ENCODE data around the gene TBC1D1. TPM values are rescaled to one million over a fixed set of nuclear protein-coding genes. Genes with fewer than 3 reads are reported as not detected.

TBC1D1 gene
- total RNA-seq, 1 experiment from 2014 or later: 89.0 TPM

GRCh38 chr4:37924946-37925345 lies 34.1 kb downstream of the TBC1D1 start:
- no peak overlapping the region for H3K4me3 ChIP-seq (ENCODE audit: low read length)
- ChIA-PET POLR2A (ENCODE audit: unreplicated experiment) (no interaction called here), CTCF (no interaction called here)
- H3K9ac ChIP-seq (ENCODE audit: low read length): no peak overlapping the region
- H3K27ac ChIP-seq (ENCODE audit: low read length): no peak overlapping the region
- no peak overlapping the region for H3K4me2 ChIP-seq (ENCODE audit: low read length)
- no TSS peak for BruUV-seq (replicated peaks)
- no peaks in the 10 kb centered on the region for H3K9me2 ChIP-seq (replicated peaks; ENCODE audit: low read length)
- no peaks in the 10 kb centered on the region for H3F3A ChIP-seq (ENCODE audit: low read length, unreplicated experiment)
- no peaks in the 10 kb centered on the region for H4K20me1 ChIP-seq (ENCODE audit: low read length)
- no peaks in the 10 kb centered on the region for H3K36me3 ChIP-seq (ENCODE audit: low read depth, low read length)
- H3K4me1 ChIP-seq (ENCODE audit: insufficient read depth, low read length): no peaks in the 10 kb centered on the region
- no peak for DNase-seq
- TF ChIP-seq EZH2 (IDR thresholded peaks at IDR 0.05; ENCODE audit: low read length, unreplicated experiment) (no peak), EZH2phosphoT487 (IDR thresholded peaks at IDR 0.05; ENCODE audit: borderline replicate concordance, low read length) (no peak), CTCF (conservative IDR thresholded peaks at IDR 0.05; ENCODE audit: low read depth, low read length) (no peak)
- ATAC-seq: no peak
- no peaks in the 10 kb centered on the region for H3K9me3 ChIP-seq (ENCODE audit: low read length)
- no peaks in the 10 kb centered on the region for H3K27me3 ChIP-seq (ENCODE audit: low read length)
- H2AFZ ChIP-seq (ENCODE audit: low read length): no peak overlapping the region
- intact Hi-C loops (cut with micrococcal nuclease): no loop called here
- H3K79me2 ChIP-seq (ENCODE audit: low read length): no peaks in the 10 kb centered on the region

- no peak for DNase-seq
Observed at GRCh38 chr4:37927434-37927833, 36.5 kb downstream of the TBC1D1 start.

More at GRCh38 chr4:37927434-37927833, 36.5 kb downstream of the TBC1D1 start:
- CTCF ChIA-PET: no interaction called here
- H3K9me3 ChIP-seq (ENCODE audit: low read length): no peaks in the 10 kb centered on the region
- POLR2A ChIA-PET (ENCODE audit: unreplicated experiment): interaction anchor here (0.6 kb wide), 1 partner anchor 853 kb away, joined by 3 read pairs; no protein-coding TSS in a partner anchor
- TF ChIP-seq EZH2phosphoT487 (IDR thresholded peaks at IDR 0.05; ENCODE audit: borderline replicate concordance, low read length) (no peak), EZH2 (IDR thresholded peaks at IDR 0.05; ENCODE audit: low read length, unreplicated experiment) (no peak), CTCF (conservative IDR thresholded peaks at IDR 0.05; ENCODE audit: low read depth, low read length) (no peak)
- no peaks in the 10 kb centered on the region for H3K27me3 ChIP-seq (ENCODE audit: low read length)
- ATAC-seq: no peak
- intact Hi-C loops (cut with micrococcal nuclease): no loop called here
- H3K4me3 ChIP-seq (ENCODE audit: low read length): no peak overlapping the region
- H3K4me2 ChIP-seq (ENCODE audit: low read length): no peak overlapping the region
- H3K9me2 ChIP-seq (replicated peaks; ENCODE audit: low read length): no peaks in the 10 kb centered on the region
- H3K4me1 ChIP-seq (ENCODE audit: insufficient read depth, low read length): no peaks in the 10 kb centered on the region
- H4K20me1 ChIP-seq (ENCODE audit: low read length): no peaks in the 10 kb centered on the region
- no peak overlapping the region for H3K9ac ChIP-seq (ENCODE audit: low read length)
- H3K27ac ChIP-seq (ENCODE audit: low read length): no peak overlapping the region
- no peaks in the 10 kb centered on the region for H3K36me3 ChIP-seq (ENCODE audit: low read depth, low read length)
- H3F3A ChIP-seq (ENCODE audit: low read length, unreplicated experiment): no peaks in the 10 kb centered on the region
- no peaks in the 10 kb centered on the region for H3K79me2 ChIP-seq (ENCODE audit: low read length)
- no TSS peak for BruUV-seq (replicated peaks)
- H2AFZ ChIP-seq (ENCODE audit: low read length): no peak overlapping the region

Data from PC-3 (cell line).